HG02759 (cell line): ENCODE results near the gene GOLGB1.
A peak's percentile ranks its signal among the peaks of the same experiment; 100 is the strongest.

Source experiments
- ATAC-seq: cut with Tn5 transposase; IDR thresholded peaks from one replicate; pipeline ENCODE4 v1.9.1; 2021; ENCODE audit warnings: mild to moderate bottlenecking, moderate library complexity; ENCODE audit not compliant: unreplicated experiment

Gene GOLGB1

DNA sequence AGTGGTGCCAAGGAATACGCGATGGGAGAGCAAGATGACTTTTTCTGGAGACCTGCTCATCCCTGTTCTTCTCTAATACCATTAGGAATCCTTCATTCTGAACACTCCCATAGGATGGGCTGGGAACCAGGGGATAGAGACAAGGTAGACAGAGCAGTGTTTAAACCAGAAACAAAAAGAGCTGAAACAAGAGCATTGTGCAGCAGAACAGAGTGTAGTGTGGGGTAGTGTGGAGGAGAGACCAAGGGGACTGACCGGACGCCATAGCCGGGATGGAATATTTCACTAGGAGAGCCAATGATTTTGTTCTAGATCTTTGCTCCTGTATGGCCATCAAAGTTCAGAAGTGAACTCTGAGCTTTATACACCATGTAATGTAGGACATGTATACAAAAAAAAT, 104.5 kb downstream of the GOLGB1 start:
- no peak for ATAC-seq

DNA sequence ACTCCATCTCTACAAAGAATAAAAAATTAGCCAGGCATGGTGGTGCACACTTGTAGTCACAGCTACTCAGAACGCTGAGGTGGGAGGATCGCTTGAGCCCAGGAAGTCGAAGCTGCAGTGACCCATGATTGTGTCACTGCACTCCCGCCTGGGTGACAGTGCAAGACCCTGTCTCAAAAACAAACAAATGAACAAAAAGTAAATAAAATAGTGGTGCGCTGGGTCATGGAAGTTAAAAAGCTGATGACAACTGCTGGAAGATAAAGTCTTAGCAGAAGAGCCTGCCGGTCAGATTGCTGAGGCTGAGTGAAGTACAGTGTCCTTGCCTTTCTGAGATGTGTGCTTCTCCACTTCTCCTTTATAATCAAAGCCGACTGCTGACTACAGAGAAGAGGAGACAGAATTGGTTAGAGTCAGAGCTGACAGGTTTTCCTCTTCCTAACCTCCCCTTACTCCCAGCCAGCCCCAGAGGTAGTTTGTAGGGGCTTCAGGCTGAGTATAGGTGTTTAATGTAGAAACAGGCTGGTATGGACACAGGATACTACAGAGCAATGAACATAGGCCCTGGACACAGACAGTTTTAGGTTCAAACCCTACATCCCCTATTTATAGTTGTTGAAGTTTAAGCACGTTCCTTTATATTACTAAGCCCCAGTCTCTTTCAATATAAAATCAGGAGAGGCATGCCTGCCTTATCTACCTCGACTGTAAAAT, 106.8 kb downstream of the GOLGB1 start:
- no peak for ATAC-seq

DNA sequence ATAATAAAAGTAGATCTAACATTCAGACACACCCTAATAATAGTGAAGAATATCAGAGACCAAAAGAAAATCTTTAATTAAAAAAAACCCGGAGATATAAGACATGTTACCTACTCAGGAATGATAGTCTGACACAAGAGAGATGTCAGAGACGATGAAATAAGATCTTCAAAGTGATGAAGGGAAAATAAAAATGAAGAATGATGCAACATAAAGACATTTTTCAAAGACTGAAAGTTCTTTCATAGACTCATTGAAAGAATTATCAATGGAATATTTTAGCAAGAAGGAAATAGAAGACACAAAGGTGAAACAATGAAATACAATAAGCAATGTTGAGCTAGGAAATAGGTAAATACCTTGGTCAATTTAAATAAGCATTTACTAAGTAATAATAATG, 108.4 kb downstream of the GOLGB1 start:
- no peak for ATAC-seq

DNA sequence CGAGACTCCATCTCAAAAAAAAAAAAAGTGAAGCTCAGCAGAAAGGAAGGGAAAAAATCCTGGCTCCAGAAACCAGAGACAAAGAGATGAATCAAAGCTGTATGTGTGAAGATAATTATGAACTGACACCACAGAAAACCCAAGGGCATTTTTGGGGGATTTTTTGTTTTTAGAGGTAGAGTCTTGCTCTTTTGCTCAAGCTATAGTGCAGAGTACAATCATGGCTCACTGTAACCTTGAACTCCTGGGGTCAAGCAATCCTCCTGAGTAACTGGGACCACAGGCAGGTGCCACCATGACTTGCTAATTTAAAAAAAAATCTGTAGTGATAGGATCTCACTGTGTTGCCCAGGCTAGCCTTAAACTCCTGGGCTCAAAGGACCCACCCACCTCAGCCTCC, 111.6 kb downstream of the GOLGB1 start:
- peak; percentile 66 for ATAC-seq

DNA sequence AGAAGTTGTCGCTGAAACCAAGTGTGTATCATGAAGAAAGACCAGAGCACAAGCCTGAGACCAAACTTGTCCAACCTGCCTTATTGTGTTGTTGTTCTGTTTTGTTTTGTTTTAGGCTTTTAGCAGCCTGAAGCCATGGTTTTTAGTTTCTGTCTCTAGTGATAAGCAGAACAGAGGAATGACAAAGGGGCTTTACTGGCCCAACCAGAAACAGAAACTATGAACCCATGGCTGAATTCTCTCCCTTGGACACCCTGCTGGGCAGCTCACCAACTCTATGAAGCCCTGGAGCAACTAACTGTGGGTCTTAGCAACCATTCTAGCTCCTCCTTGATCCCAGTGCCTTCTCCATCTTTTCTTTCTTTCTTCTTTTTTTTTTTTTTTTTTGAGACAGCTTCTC, 119.2 kb downstream of the GOLGB1 start:
- no peak for ATAC-seq

DNA sequence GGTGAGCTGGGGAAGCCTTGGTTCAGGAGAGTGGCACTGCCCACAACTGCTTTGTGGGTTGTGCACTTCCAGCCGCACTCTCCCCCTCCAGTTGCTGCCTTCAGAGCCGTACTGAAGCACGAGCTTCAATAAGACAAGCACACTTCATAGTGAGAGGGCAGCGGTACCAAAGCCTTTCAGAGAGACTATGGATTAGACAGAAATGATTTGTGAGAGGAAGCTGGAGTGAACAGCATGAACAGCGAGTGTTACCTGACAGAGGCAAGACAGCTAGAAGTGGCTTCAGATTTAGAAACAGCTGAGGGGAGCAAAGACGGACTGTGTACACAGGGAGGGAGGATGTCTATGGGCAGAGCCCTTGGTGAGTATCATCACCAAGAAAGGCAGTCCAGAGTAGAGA, 119.9 kb downstream of the GOLGB1 start:
- ATAC-seq, result no peak

DNA sequence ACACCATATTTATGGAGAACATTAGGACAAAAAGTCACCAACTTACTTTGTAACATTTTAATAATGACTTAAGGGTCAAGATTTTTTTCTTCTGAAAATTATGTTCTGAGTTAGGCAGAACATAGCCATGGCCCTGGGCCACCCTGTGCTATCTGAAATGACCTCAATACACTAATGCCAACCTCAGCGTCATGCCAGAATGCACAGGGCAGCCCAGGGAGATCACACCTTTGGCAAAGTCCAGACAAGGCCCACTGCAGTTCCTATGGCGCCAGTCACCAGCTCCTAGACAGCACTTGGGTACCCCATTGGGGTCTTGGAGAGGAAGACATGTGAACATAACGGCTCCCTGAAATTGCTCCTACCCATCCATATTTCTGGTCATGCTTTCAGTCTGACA, 121.9 kb downstream of the GOLGB1 start:
- ATAC-seq, result no peak

DNA sequence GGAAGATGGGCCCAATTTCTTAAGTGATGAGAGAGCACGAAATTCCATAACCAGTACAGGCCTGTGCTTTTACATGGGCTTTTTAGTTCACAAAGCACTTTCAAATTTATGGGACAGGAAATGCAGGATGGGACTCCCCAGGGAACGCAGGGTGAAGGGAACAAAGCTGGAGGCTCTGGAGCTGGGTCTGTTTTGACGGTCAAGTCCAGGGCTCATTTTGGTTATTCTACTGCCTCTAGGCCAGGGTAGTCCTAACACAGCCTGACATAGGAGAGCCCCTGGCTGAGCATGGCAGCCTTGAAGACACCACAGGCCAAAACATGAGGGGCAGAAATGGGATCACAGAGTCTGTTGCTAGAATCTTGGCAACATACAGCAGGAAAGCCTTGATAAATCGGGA, 122.3 kb downstream of the GOLGB1 start:
- ATAC-seq, result no peak

DNA sequence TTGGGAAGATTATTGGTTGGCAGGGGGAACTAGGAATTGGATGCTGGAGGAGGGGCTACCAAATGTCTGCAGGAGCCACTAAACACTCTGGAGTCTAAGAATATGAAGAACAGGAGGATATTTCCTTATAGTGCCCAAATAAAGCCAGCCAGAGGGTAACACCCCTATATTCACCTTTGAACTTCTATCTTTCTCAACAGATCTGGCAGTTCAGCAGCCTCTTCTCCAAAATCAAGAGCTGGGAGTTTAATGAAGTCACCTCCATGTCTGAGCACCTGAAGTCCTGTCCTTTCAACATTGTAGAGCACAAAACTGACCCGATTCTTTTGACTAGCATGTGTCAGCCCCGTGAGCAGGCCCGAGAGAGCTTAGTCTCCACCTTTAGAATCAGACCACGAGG, 123.0 kb downstream of the GOLGB1 start:
- no peak for ATAC-seq

DNA sequence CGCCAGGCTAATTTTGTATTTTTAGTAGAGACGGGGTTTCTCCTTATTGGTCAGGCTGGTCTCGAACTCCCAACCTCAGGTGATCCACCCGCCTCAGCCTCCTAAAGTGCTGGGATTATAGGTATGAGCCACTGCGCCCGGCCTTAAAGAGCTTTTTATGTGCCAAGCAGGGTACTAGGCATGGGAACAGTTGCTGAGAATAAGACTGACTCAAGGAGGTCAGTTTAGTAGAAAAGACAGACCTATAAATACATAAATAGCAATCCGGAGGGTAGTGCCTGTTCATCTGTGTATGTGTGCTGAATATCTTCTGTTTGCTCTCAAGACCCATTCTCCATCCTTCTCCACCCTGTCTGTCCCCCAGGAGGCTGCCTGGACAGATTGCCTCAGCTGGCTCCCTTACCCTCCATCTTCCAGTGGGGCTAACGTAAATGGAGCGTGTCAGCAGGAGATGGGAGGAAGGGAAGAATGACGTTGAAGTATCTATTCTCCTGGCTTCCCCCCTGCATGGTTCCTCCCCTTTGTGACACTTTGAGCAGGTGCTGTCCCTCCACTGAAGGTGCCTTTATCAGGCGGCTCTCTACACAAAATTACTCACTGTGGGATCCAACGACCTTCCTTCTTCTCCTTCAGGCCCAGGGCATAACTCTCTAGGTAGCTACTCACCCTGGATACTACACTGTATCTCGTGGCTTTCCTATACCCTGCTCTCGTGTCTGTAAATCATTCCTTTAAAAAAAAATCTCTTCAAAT, 125.2 kb downstream of the GOLGB1 start:
- ATAC-seq, result no peak

DNA sequence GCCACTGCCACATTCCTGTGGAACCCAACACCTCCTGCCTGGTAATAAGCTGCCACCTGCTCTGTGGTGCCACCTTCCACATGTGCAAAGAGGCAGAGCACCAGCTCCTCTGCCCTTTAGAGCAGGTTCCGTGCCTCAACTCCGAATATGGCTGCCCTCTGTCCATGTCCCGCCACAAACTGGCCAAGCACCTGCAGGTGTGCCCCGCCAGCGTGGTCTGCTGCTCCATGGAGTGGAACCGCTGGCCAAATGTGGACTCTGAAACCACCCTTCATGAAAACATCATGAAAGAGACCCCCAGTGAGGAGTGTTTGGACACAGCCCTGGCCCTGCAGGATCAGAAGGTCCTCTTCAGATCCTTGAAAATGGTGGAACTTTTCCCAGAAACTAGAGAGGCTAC, 128.1 kb downstream of the GOLGB1 start:
- ATAC-seq, result no peak

DNA sequence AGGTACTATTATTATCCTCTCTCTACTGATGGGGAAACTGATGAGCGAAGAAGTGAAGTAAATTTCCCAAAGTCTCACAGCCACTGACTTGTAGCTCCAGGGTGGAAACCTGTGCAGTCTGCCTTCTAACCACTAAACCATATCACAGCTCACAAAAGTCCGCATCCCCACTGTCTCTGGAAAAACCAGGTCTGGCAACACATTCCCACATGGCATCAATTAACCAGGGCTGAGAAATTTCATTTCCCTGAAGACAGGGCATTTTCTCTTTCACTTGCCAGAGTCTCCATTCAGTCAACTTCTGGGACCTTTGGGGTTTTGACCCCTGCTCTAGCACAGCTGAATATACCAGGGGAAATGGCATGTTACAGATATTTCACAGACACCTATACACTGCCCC, 129.8 kb downstream of the GOLGB1 start:
- ATAC-seq, result no peak
